Measurements from ENCODE around the gene KIF26B. TPM values are rescaled to one million over a fixed set of nuclear protein-coding genes. Genes with fewer than 3 reads are reported as not detected.

KIF26B gene
- total RNA-seq, 1 experiment from 2014 or later, result 0.04 TPM

GRCh38 chr1:245183429-245183828 lies 28.6 kb downstream of the KIF26B start:
- TF ChIP-seq CTCF (conservative IDR thresholded peaks at IDR 0.05; ENCODE audit: low read depth, low read length), result no peak
- TF ChIP-seq EZH2 (IDR thresholded peaks at IDR 0.05; ENCODE audit: low read length, unreplicated experiment), result no peak
- TF ChIP-seq EZH2phosphoT487 (IDR thresholded peaks at IDR 0.05; ENCODE audit: borderline replicate concordance, low read length), result no peak
- Histone ChIP-seq H3K4me1 (ENCODE audit: insufficient read depth, low read length) (no peaks in the 10 kb centered on the region), H2AFZ (ENCODE audit: low read length) (no peak overlapping the region), H3K36me3 (ENCODE audit: low read depth, low read length) (no peaks in the 10 kb centered on the region), H3K4me3 (ENCODE audit: low read length) (no peak overlapping the region), H3F3A (ENCODE audit: low read length, unreplicated experiment) (no peaks in the 10 kb centered on the region), H3K27me3 (ENCODE audit: low read length) (peaks cover 13% of the 10 kb centered on the region; the same call in 1 of the 2 replicates), H3K4me2 (ENCODE audit: low read length) (no peak overlapping the region), H4K20me1 (ENCODE audit: low read length) (no peaks in the 10 kb centered on the region), H3K9me3 (ENCODE audit: low read length) (no peaks in the 10 kb centered on the region), H3K9me2 (replicated peaks; ENCODE audit: low read length) (no peaks in the 10 kb centered on the region), H3K27ac (ENCODE audit: low read length) (no peak overlapping the region), H3K9ac (ENCODE audit: low read length) (no peak overlapping the region), H3K79me2 (ENCODE audit: low read length) (no peaks in the 10 kb centered on the region)
- intact Hi-C loops (cut with micrococcal nuclease), result no loop called here
- POLR2A ChIA-PET (ENCODE audit: unreplicated experiment), result no interaction called here
- CTCF ChIA-PET, result no interaction called here
- ATAC-seq (no peak), DNase-seq (no peak)
- BruUV-seq (replicated peaks), result no TSS peak

- H3K36me3 ChIP-seq (ENCODE audit: low read depth, low read length), result no peaks in the 10 kb centered on the region
- no peaks in the 10 kb centered on the region for H4K20me1 ChIP-seq (ENCODE audit: low read length)
- H3K9me2 ChIP-seq (replicated peaks; ENCODE audit: low read length), result no peaks in the 10 kb centered on the region
- H3K4me2 ChIP-seq (ENCODE audit: low read length), result no peak overlapping the region
- POLR2A ChIA-PET (ENCODE audit: unreplicated experiment), result no interaction called here
- no TSS peak for BruUV-seq (replicated peaks)
- no peaks in the 10 kb centered on the region for H3K9me3 ChIP-seq (ENCODE audit: low read length)
- H3K9ac ChIP-seq (ENCODE audit: low read length), result no peak overlapping the region
- no peak overlapping the region for H2AFZ ChIP-seq (ENCODE audit: low read length)
- TF ChIP-seq EZH2phosphoT487 (IDR thresholded peaks at IDR 0.05; ENCODE audit: borderline replicate concordance, low read length), result no peak
- TF ChIP-seq CTCF (conservative IDR thresholded peaks at IDR 0.05; ENCODE audit: low read depth, low read length), result no peak
- peaks cover 24% of the 10 kb centered on the region; the same call in 1 of the 2 replicates for H3K27me3 ChIP-seq (ENCODE audit: low read length)
- H3K79me2 ChIP-seq (ENCODE audit: low read length), result no peaks in the 10 kb centered on the region
- intact Hi-C loops (cut with micrococcal nuclease), result no loop called here
- no peaks in the 10 kb centered on the region for H3F3A ChIP-seq (ENCODE audit: low read length, unreplicated experiment)
- no peak for DNase-seq
- no peak for ATAC-seq
- no peak overlapping the region for H3K27ac ChIP-seq (ENCODE audit: low read length)
- no peak overlapping the region for H3K4me3 ChIP-seq (ENCODE audit: low read length)
- CTCF ChIA-PET, result no interaction called here
- H3K4me1 ChIP-seq (ENCODE audit: insufficient read depth, low read length), result no peaks in the 10 kb centered on the region
These were observed 30.0 kb downstream of the KIF26B start for GRCh38 chr1:245184779-245185178.

- H3K79me2 ChIP-seq (ENCODE audit: low read length), result no peaks in the 10 kb centered on the region
- ATAC-seq (no peak), DNase-seq (no peak)
- H2AFZ ChIP-seq (ENCODE audit: low read length), result no peak overlapping the region
- POLR2A ChIA-PET (ENCODE audit: unreplicated experiment), result no interaction called here
- TF ChIP-seq EZH2 (IDR thresholded peaks at IDR 0.05; ENCODE audit: low read length, unreplicated experiment) (no peak), CTCF (conservative IDR thresholded peaks at IDR 0.05; ENCODE audit: low read depth, low read length) (no peak), EZH2phosphoT487 (IDR thresholded peaks at IDR 0.05; ENCODE audit: borderline replicate concordance, low read length) (no peak)
- intact Hi-C loops (cut with micrococcal nuclease), result no loop called here
- H3K9me2 ChIP-seq (replicated peaks; ENCODE audit: low read length), result no peaks in the 10 kb centered on the region
- H3K9me3 ChIP-seq (ENCODE audit: low read length), result no peaks in the 10 kb centered on the region
- H3K27ac ChIP-seq (ENCODE audit: low read length), result no peak overlapping the region
- no TSS peak for BruUV-seq (replicated peaks)
- H3K4me1 ChIP-seq (ENCODE audit: insufficient read depth, low read length), result no peaks in the 10 kb centered on the region
- no peaks in the 10 kb centered on the region for H4K20me1 ChIP-seq (ENCODE audit: low read length)
- no peak overlapping the region for H3K4me2 ChIP-seq (ENCODE audit: low read length)
- CTCF ChIA-PET, result no interaction called here
- no peaks in the 10 kb centered on the region for H3K36me3 ChIP-seq (ENCODE audit: low read depth, low read length)
- no peak overlapping the region for H3K9ac ChIP-seq (ENCODE audit: low read length)
- peaks cover 35% of the 10 kb centered on the region for H3K27me3 ChIP-seq (ENCODE audit: low read length)
- H3F3A ChIP-seq (ENCODE audit: low read length, unreplicated experiment), result no peaks in the 10 kb centered on the region
- no peak overlapping the region for H3K4me3 ChIP-seq (ENCODE audit: low read length)
These were observed 33.6 kb downstream of the KIF26B start for GRCh38 chr1:245188403-245188802.
